B cell (primary cell): ENCODE measurements around the gene PLCD3. TPM values are rescaled to one million over a fixed set of nuclear protein-coding genes. Genes with fewer than 3 reads are reported as not detected.
A peak's percentile ranks its signal among the peaks of the same experiment; 100 is the strongest.

Experiments used
- ATAC-seq: fragments of 200-7000 bp; cut with Tn5 transposase; one replicate; pipeline ENCODE4 v1.10.0; 2021; ENCODE audit warnings: low read depth, mild to moderate bottlenecking, moderate number of reproducible peaks, moderate library complexity
- CTCF ChIA-PET: fragments of 350-600 bp; sonication (Branson Sonifier 250); formaldehyde crosslinking; loops from one replicate; lab custom pipeline; 2021; ENCODE audit warnings: antibody characterized with exemption, inconsistent platforms; lab: Charles Lee
- POLR2A ChIA-PET: fragments of 350-600 bp; sonication (Branson Sonifier 250); formaldehyde crosslinking; loops from one replicate; lab custom pipeline; 2021; ENCODE audit warnings: antibody characterized with exemption; lab: Charles Lee
- DNase-seq: peaks from one replicate; pipeline ENCODE4 v3.0.0; 2013
- H2AFZ ChIP-seq: 2 replicates; pipeline ENCODE4 v1.6.1; 2012; ENCODE audit warnings: mild to moderate bottlenecking, low read depth, low read length; ENCODE audit not compliant: insufficient read depth, poor library complexity, severe bottlenecking
- H3K27ac ChIP-seq, 2 donors: 1 replicate in 1 of 2; 2 replicates in 1 of 2; pipeline ENCODE4 v1.5.1; 2012 to 2013; ENCODE audit warnings: low read length in 2 of 2, mild to moderate bottlenecking in 2 of 2, moderate library complexity in 1 of 2
- H3K27me3 ChIP-seq, 4 experiments: fragments of 200-600 bp in 1 of 4; sonication (generic) in 1 of 4; replicated peaks in 1 of 4; 1 replicate in 2 of 4; 2 replicates in 2 of 4; pipeline versions ENCODE4 v1.6.1 to v1.7.0; 2013 to 2016; ENCODE audit warnings: low read length in 3 of 4, mild to moderate bottlenecking in 2 of 4, mixed read lengths in 1 of 4, moderate library complexity in 1 of 4; ENCODE audit not compliant: insufficient read depth in 4 of 4, control insufficient read depth in 3 of 4; ENCODE audit errors: control extremely low read depth in 1 of 4
- H3K36me3 ChIP-seq, 2 experiments: replicated peaks in 1 of 2; 1 replicate in 1 of 2; 2 replicates in 1 of 2; pipeline versions ENCODE4 v1.6.1 to v1.7.1; 2013; ENCODE audit warnings: low read length in 1 of 2; ENCODE audit not compliant: insufficient read depth in 2 of 2, control insufficient read depth in 1 of 2; ENCODE audit errors: control extremely low read depth in 1 of 2, extremely low read depth in 1 of 2
- H3K4me1 ChIP-seq, 2 donors: fragments of 200-600 bp in 1 of 2; sonication (generic) in 1 of 2; 1 replicate in 1 of 2; 2 replicates in 1 of 2; pipeline versions ENCODE4 v1.5.1 to v1.6.1; 2013 to 2017; ENCODE audit warnings: low read length in 2 of 2; ENCODE audit not compliant: control insufficient read depth in 2 of 2, insufficient read depth in 2 of 2
- H3K4me2 ChIP-seq: replicated peaks from 2 replicates; pipeline ENCODE3; 2012; ENCODE audit warnings: mild to moderate bottlenecking, low read depth, low read length; ENCODE audit not compliant: poor library complexity, severe bottlenecking
- H3K4me3 ChIP-seq, 5 experiments: fragments of 200-600 bp in 1 of 5; sonication (generic) in 1 of 5; 1 replicate in 3 of 5; 2 replicates in 2 of 5; pipeline versions ENCODE4 v1.5.1 to v1.7.0; 2011 to 2016; ENCODE audit warnings: low read length in 4 of 5, mild to moderate bottlenecking in 4 of 5, low read depth in 2 of 5, control low read depth in 1 of 5, moderate library complexity in 1 of 5; ENCODE audit not compliant: insufficient read depth in 1 of 5; ENCODE audit errors: control extremely low read depth in 1 of 5, extremely low read depth in 1 of 5
- H3K79me2 ChIP-seq: fragments of 200-600 bp; sonication (generic); one replicate; pipeline ENCODE4 v1.6.0; 2016; ENCODE audit warnings: low read length; ENCODE audit not compliant: control insufficient read depth, insufficient read depth
- H3K9ac ChIP-seq: fragments of 200-600 bp; sonication (generic); 2 replicates; pipeline ENCODE4 v1.6.1; 2017; ENCODE audit warnings: mild to moderate bottlenecking, low read length, moderate library complexity
- H3K9me3 ChIP-seq, 3 donors: one replicate each; pipeline versions ENCODE4 v1.6.1 to v1.7.1; 2013; ENCODE audit warnings: low read length in 2 of 3; ENCODE audit not compliant: control insufficient read depth in 2 of 3, insufficient read depth in 1 of 3; ENCODE audit errors: control extremely low read depth in 1 of 3
- H4K20me1 ChIP-seq: 2 replicates; pipeline ENCODE4 v1.6.0; 2012; ENCODE audit warnings: mild to moderate bottlenecking, low read length; ENCODE audit not compliant: insufficient read depth, control insufficient read depth, poor library complexity, severe bottlenecking
- H3K27ac Mint-ChIP-seq: one replicate; pipeline ENCODE4 v1.8.0; 2021; ENCODE audit warnings: mixed read lengths
- H3K27me3 Mint-ChIP-seq: one replicate; pipeline ENCODE4 v1.8.0; 2021; ENCODE audit warnings: mixed read lengths
- H3K4me1 Mint-ChIP-seq: one replicate; pipeline ENCODE4 v1.8.0; 2021; ENCODE audit warnings: mixed read lengths
- H3K4me3 Mint-ChIP-seq: one replicate; pipeline ENCODE4 v1.8.0; 2021; ENCODE audit warnings: mixed read lengths
- H3K9me3 Mint-ChIP-seq: one replicate; pipeline ENCODE4 v1.8.0; 2022; ENCODE audit warnings: mixed read lengths; ENCODE audit not compliant: insufficient read depth
- CTCF ChIP-seq: fragments of 200-600 bp; IDR thresholded peaks from one replicate; pipeline ENCODE4 v1.8.0; 2022; ENCODE audit warnings: antibody characterized with exemption, mild to moderate bottlenecking
- EZH2 ChIP-seq: IDR thresholded peaks from 2 replicates; pipeline ENCODE4 v1.6.1; 2012; ENCODE audit warnings: borderline replicate concordance, low read depth, mild to moderate bottlenecking, moderate library complexity, low read length; ENCODE audit not compliant: insufficient read depth, poor library complexity, severe bottlenecking
- WGBS: methylation state at CpG from one replicate; pipeline ENCODE4 v1.1.5; 2013; ENCODE audit warnings: missing lambda C conversion rate; ENCODE audit not compliant: insufficient coverage; 5-methylcytosine and 5-hydroxymethylcytosine counted together
- intact Hi-C: fragments of 100-400 bp; cut with micrococcal nuclease; formaldehyde crosslinking; loops from one replicate; pipeline ENCODE4 v1.10.0; 2022
- polyA plus RNA-seq: library from polyadenylated mRNA; depleted of rRNA; stranded (reverse); fragments of >200 nt; gene quantifications from 2 replicates; pipeline ENCODE4 v1.2.3, GENCODE V29; 2012
- total RNA-seq, 2 donors: library from RNA; stranded (reverse); fragments of 120-200 nt in 1 of 2; gene quantifications; 1 replicate in 1 of 2; 2 replicates in 1 of 2; pipeline versions ENCODE4 v1.2.3 to v1.2.4, GENCODE V29; 2013 to 2022

Gene PLCD3
- total and polyA plus RNA-seq, 2 donors (not counting 1 experiment from before 2014, with no cell fraction given) = 0.54 to 2.2 TPM

DNA sequence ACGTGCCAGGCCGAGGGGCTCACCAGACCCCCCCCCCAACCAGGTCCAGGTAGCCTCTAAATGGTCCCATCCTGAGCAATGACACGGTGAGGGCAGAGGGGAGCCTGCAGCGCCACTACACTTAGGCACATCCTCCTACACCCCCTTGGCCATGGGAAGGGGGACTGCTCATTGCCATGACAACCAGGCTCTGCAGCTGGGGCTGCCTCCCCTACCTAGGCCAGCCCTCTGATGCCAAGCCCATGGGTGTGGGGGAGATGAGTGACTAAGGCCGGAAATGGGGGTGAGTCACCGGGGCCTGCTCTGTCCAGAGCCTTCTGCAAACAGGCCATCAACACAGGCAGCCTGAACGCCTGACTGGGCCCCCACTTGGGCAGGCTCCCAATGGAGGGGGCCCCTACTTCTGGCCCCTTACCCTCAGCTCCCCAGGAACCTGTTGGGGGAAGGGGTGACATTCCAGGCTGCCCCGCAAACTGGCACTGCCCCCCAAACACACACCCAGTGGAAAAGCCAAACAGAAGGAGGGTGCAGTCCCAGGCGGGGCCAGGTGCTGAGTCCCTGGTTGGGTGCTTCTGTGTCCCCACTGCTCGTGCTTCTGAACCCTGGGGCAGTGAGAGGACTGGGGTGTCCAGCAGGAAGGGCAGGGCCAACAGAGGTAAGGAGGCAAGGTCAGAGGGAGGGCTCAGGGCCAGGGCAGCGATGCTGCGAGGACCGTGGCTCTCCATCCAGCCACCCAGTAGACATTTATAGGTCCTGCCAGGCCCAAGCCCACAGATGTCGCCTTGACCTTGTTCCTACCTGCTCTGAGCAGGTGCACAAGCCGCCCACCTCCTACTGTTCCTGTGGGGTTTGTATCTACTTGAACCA is 8.2 kb downstream of the PLCD3 start:
- intact Hi-C loops = no loop called here
- CTCF ChIA-PET = interaction anchor here (1.5 kb wide), 1 partner anchor 25 kb away, joined by 6 read pairs; no protein-coding TSS in a partner anchor
- H3K4me1 ChIP-seq = no peaks in the 10 kb centered on the region
- no peaks in the 10 kb centered on the region for H3K36me3 ChIP-seq
- H3K79me2 ChIP-seq = no peaks in the 10 kb centered on the region
- no peak for DNase-seq
- H4K20me1 ChIP-seq = no peaks in the 10 kb centered on the region
- no peaks in the 10 kb centered on the region for H3K9me3 Mint-ChIP-seq
- POLR2A ChIA-PET = interaction anchor here (0.7 kb wide), 1 partner anchor 12 kb away, joined by 9 read pairs; no protein-coding TSS in a partner anchor
- no peak overlapping the region for H2AFZ ChIP-seq
- H3K4me1 Mint-ChIP-seq = no peaks in the 10 kb centered on the region
- H3K4me3 Mint-ChIP-seq = no peak overlapping the region
- no peak overlapping the region for H3K4me3 ChIP-seq
- H3K4me2 ChIP-seq = no peak overlapping the region
- H3K27me3 Mint-ChIP-seq = peaks cover 5% of the 10 kb centered on the region
- ATAC-seq = peak; percentile 73
- H3K9me3 ChIP-seq = no peaks in the 10 kb centered on the region
- no peak overlapping the region for H3K27ac Mint-ChIP-seq
- H3K9ac ChIP-seq = no peak overlapping the region
- TF ChIP-seq EZH2 (no peak), CTCF (no peak)
- 80% methylated on average over 10 of the region's 15 CpGs for WGBS
- peaks cover 0 to 7% (median 0%) of the 10 kb centered on the region in 4 experiments for H3K27me3 ChIP-seq
- H3K27ac ChIP-seq = no peak overlapping the region
